ENCODE results near the gene PSMB2. TPM values are rescaled to one million over a fixed set of nuclear protein-coding genes. Genes with fewer than 3 reads are reported as not detected.

Gene PSMB2
- total RNA-seq, 1 donor from 2014 or later = 39.3 TPM

- Histone ChIP-seq H3K27ac (no peak overlapping the region), H3K9me3 (no peaks in the 10 kb centered on the region)
These were observed 17.5 kb downstream of the PSMB2 start for GRCh38 chr1:35623832-35624231.

GRCh38 chr1:35622510-35623178 is 18.7 kb downstream of the PSMB2 start:
- H3K27ac ChIP-seq = no peak overlapping the region
- TF ChIP-seq POLR2A (IDR thresholded peaks at IDR 0.05) (no peak), POLR2AphosphoS5 (IDR thresholded peaks at IDR 0.05; ENCODE audit: insufficient read depth in 1 of 2, low read depth in 1 of 2) (no peak), CTCF (IDR thresholded peaks at IDR 0.05) (no peak)
- intact Hi-C loops (cut with DNase I) = no loop called here

More at GRCh38 chr1:35623832-35624231, 17.5 kb downstream of the PSMB2 start:
- H3K4me1 ChIP-seq = no peaks in the 10 kb centered on the region
- intact Hi-C loops (cut with DNase I) = no loop called here
- peaks cover 0 to 7% of the 10 kb centered on the region in 2 donors for H3K36me3 ChIP-seq
- no peak for DNase-seq (ENCODE audit: extremely low spot score in 2 of 2)
- no peak overlapping the region for H3K4me3 ChIP-seq
- TF ChIP-seq POLR2AphosphoS5 (IDR thresholded peaks at IDR 0.05; ENCODE audit: insufficient read depth in 1 of 2, low read depth in 1 of 2) = no peak
- H3K27me3 ChIP-seq = no peaks in the 10 kb centered on the region

GRCh38 chr1:35619237-35620121 is 21.8 kb downstream of the PSMB2 start:
- peaks cover 0 to 18% of the 10 kb centered on the region in 2 donors for H3K36me3 ChIP-seq
- H3K27ac ChIP-seq = no peak overlapping the region
- no peak overlapping the region for H3K4me3 ChIP-seq
- no peaks in the 10 kb centered on the region for H3K4me1 ChIP-seq
- H3K9me3 ChIP-seq = no peaks in the 10 kb centered on the region
- H3K27me3 ChIP-seq = no peaks in the 10 kb centered on the region
- intact Hi-C loops (cut with DNase I) = no loop called here
- DNase-seq (ENCODE audit: extremely low spot score in 2 of 2) = no peak
- TF ChIP-seq POLR2AphosphoS5 (IDR thresholded peaks at IDR 0.05; ENCODE audit: insufficient read depth in 1 of 2, low read depth in 1 of 2) (no peak), CTCF (IDR thresholded peaks at IDR 0.05) (no peak), POLR2A (IDR thresholded peaks at IDR 0.05) (no peak)

More at GRCh38 chr1:35622510-35623178, 18.7 kb downstream of the PSMB2 start:
- Histone ChIP-seq H3K36me3 (peaks cover 0 to 10% of the 10 kb centered on the region in 2 donors), H3K4me3 (no peak overlapping the region), H3K4me1 (no peaks in the 10 kb centered on the region), H3K27me3 (no peaks in the 10 kb centered on the region), H3K9me3 (no peaks in the 10 kb centered on the region)
- DNase-seq (ENCODE audit: extremely low spot score in 2 of 2) = no peak

- no peaks in the 10 kb centered on the region for H3K27me3 ChIP-seq
- no peak for DNase-seq (ENCODE audit: extremely low spot score in 2 of 2)
- H3K36me3 ChIP-seq = peaks cover 0 to 18% of the 10 kb centered on the region in 2 donors
- no peak overlapping the region for H3K4me3 ChIP-seq
- H3K4me1 ChIP-seq = no peaks in the 10 kb centered on the region
- TF ChIP-seq POLR2A (IDR thresholded peaks at IDR 0.05) (no peak), POLR2AphosphoS5 (IDR thresholded peaks at IDR 0.05; ENCODE audit: insufficient read depth in 1 of 2, low read depth in 1 of 2) (no peak), CTCF (IDR thresholded peaks at IDR 0.05) (no peak)
- intact Hi-C loops (cut with DNase I) = no loop called here
- no peaks in the 10 kb centered on the region for H3K9me3 ChIP-seq
- no peak overlapping the region for H3K27ac ChIP-seq
These were observed 25.9 kb downstream of the PSMB2 start for GRCh38 chr1:35615440-35615839.

GRCh38 chr1:35611655-35612054 is 29.7 kb downstream of the PSMB2 start:
- peaks cover 0 to 35% of the 10 kb centered on the region in 2 donors for H3K36me3 ChIP-seq
- no peaks in the 10 kb centered on the region for H3K4me1 ChIP-seq
- H3K9me3 ChIP-seq = no peaks in the 10 kb centered on the region
- intact Hi-C loops (cut with DNase I) = no loop called here
- no peak overlapping the region for H3K27ac ChIP-seq
- TF ChIP-seq POLR2AphosphoS5 (IDR thresholded peaks at IDR 0.05; ENCODE audit: insufficient read depth in 1 of 2, low read depth in 1 of 2) (no peak), CTCF (IDR thresholded peaks at IDR 0.05) (no peak), POLR2A (IDR thresholded peaks at IDR 0.05) (no peak)
- no peak overlapping the region for H3K4me3 ChIP-seq
- no peaks in the 10 kb centered on the region for H3K27me3 ChIP-seq
- no peak for DNase-seq (ENCODE audit: extremely low spot score in 2 of 2)
